Measurements from ENCODE around the gene SUPT5H. TPM values are rescaled to one million over a fixed set of nuclear protein-coding genes. Genes with fewer than 3 reads are reported as not detected.

The SUPT5H gene
- 48.5 and 84.3 TPM in 2 replicates for total RNA-seq (ENCODE audit: low replicate concordance)

DNA sequence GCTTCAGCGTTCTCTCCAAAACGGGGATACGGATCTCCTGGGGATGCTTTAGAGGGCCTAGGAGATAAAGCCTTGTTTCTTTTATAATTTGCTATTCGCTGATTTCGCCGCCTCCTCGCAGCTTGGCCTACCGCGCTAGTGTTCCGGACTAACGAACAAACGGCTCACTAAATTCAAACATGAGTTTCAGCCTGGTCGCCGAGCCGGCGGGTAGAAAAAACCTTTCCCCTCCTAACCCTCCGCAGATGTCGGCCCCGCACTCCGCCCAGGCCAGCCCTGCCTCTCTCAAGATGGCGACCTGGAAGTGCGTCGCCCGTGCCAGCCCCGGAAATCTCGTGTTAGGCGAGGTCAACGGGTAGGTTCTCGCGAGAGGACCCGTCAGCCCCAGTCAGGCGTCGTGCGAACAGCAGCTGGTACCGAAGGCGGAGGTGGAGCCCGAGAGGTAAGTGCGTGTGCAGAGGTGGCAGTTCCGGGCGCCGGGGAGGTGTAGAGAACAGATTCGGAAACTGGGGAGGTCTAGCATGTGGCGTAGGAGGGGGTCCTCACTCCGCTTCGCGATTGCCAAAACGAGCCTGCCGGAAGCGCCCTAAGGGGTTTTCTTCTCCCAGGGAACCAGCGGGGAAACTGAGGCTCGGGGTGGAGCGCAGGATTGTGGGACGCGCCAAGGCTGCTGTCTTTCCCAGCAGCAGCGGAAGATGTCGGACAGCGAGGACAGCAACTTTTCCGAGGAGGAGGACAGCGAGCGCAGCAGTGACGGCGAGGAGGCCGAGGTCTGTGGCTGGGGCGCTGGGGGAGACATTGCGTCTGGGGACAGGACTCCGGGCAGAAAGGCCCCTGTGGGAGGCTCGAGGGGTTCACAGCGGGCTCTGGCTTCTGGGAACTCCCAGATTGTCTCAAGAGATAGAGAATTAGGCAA, at the start of gene SUPT5H:
SUPT5H (plus strand) TSS at position 387 of the 916 bp plus-strand sequence; CDS start at position 696, 309 bp downstream.
- H3K9ac ChIP-seq, result peak within 1 kb of the TSS; percentile 92
- Mint-ChIP-seq H3K9me3 (no peaks in the 10 kb centered on the region), H3K36me3 (peaks cover 11% of the 10 kb centered on the region), H3K4me1 (peaks cover 22% of the 10 kb centered on the region), H3K27ac (peak within 1 kb of the TSS; percentile 98), H3K4me3 (peak within 1 kb of the TSS; percentile 100), H3K27me3 (ENCODE audit: insufficient read depth, low read depth) (peaks cover 3% of the 10 kb centered on the region)
- DNase-seq (ENCODE audit: low spot score), result peak; percentile 99
- peak within 1 kb of the TSS; percentile 89 for H3K4me2 ChIP-seq
- peaks cover 62% of the 10 kb centered on the region for H3K79me2 ChIP-seq (ENCODE audit: low read depth)
- H3K27me3 ChIP-seq, result no peaks in the 10 kb centered on the region
- TF ChIP-seq CTCF (IDR thresholded peaks at IDR 0.05) (no peak), EZH2 (IDR thresholded peaks at IDR 0.05) (peak; percentile 34)
- H3F3A ChIP-seq (ENCODE audit: low read depth), result peaks cover 19% of the 10 kb centered on the region
- no peaks in the 10 kb centered on the region for H3K9me3 ChIP-seq (ENCODE audit: low read depth)
- peaks cover 5% of the 10 kb centered on the region for H3K4me1 ChIP-seq
- peak within 1 kb of the TSS; percentile 85 for H3K4me3 ChIP-seq
- peak within 1 kb of the TSS; percentile 72 for H3K27ac ChIP-seq
- H2AFZ ChIP-seq (replicated peaks), result peak within 1 kb of the TSS; percentile 0
- H3K36me3 ChIP-seq, result no peaks in the 10 kb centered on the region
- peaks cover 17% of the 10 kb centered on the region for H4K20me1 ChIP-seq (ENCODE audit: low read depth)

- no peak overlapping the region for H2AFZ ChIP-seq (replicated peaks)
- no peaks in the 10 kb centered on the region for H3K36me3 ChIP-seq
- Mint-ChIP-seq H3K27me3 (ENCODE audit: insufficient read depth, low read depth) (peaks cover 6% of the 10 kb centered on the region), H3K4me1 (peaks cover 21% of the 10 kb centered on the region), H3K4me3 (no peak overlapping the region), H3K36me3 (peaks cover 15% of the 10 kb centered on the region), H3K27ac (peak overlapping the region; percentile 53), H3K9me3 (no peaks in the 10 kb centered on the region)
- TF ChIP-seq EZH2 (IDR thresholded peaks at IDR 0.05) (no peak), CTCF (IDR thresholded peaks at IDR 0.05) (peak; percentile 87)
- H3K9ac ChIP-seq, result no peak overlapping the region
- no peak overlapping the region for H3K4me3 ChIP-seq
- H3K79me2 ChIP-seq (ENCODE audit: low read depth), result peaks cover 8% of the 10 kb centered on the region
- no peaks in the 10 kb centered on the region for H3K9me3 ChIP-seq (ENCODE audit: low read depth)
- H3K4me1 ChIP-seq, result peaks cover 4% of the 10 kb centered on the region
- peaks cover 38% of the 10 kb centered on the region for H3F3A ChIP-seq (ENCODE audit: low read depth)
- no peak overlapping the region for H3K27ac ChIP-seq
- peak; percentile 89 for DNase-seq (ENCODE audit: low spot score)
- no peak overlapping the region for H3K4me2 ChIP-seq
- no peaks in the 10 kb centered on the region for H3K27me3 ChIP-seq
- H4K20me1 ChIP-seq (ENCODE audit: low read depth), result peaks cover 10% of the 10 kb centered on the region
Measured at GRCh38 chr19:39397360-39398296, 47.8 kb upstream of the SUPT5H start.

DNA sequence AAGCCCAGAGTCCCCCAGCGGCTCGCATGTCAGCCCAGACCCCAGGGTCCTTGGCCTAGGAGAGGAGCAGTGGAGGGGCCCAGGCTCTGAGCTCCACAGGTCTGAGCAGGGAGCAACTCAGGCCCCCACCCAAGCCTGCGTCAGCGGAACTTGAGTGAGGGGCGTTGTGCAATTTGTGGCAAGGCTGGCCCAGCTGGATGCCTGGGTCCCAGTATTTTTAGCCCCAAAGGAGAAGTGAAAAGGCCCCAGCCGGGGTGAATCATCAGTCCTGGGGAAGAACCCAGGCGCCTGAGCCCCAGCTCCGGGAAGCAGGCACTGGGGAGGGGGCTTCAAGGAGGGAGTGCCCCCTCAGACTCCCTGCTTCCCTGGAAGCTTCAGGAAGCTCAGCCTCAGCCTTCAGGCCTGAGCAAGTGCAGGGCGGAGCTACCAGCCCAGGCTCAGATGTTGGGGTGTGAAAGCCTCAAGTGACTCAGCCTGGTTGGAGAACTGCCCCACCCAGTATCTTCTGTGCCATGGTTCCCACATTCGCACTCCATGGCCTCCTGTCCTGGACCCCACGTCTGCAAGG, 47.0 kb upstream of the SUPT5H start:
- Histone ChIP-seq H3K79me2 (ENCODE audit: low read depth) (peaks cover 2% of the 10 kb centered on the region), H3K4me3 (no peak overlapping the region), H4K20me1 (ENCODE audit: low read depth) (peaks cover 9% of the 10 kb centered on the region), H3K9me3 (ENCODE audit: low read depth) (no peaks in the 10 kb centered on the region), H3K27me3 (no peaks in the 10 kb centered on the region), H3K36me3 (no peaks in the 10 kb centered on the region), H3K9ac (no peak overlapping the region), H3K4me1 (peaks cover 4% of the 10 kb centered on the region), H2AFZ (replicated peaks) (no peak overlapping the region), H3F3A (ENCODE audit: low read depth) (peaks cover 45% of the 10 kb centered on the region), H3K4me2 (no peak overlapping the region), H3K27ac (no peak overlapping the region)
- TF ChIP-seq EZH2 (IDR thresholded peaks at IDR 0.05) (no peak), EZH2phosphoT487 (IDR thresholded peaks at IDR 0.05) (no peak), CTCF (IDR thresholded peaks at IDR 0.05) (no peak)
- H3K27ac Mint-ChIP-seq, result peak overlapping the region; percentile 53
- H3K9me3 Mint-ChIP-seq, result no peaks in the 10 kb centered on the region
- H3K27me3 Mint-ChIP-seq (ENCODE audit: insufficient read depth, low read depth), result peaks cover 6% of the 10 kb centered on the region
- H3K4me3 Mint-ChIP-seq, result no peak overlapping the region
- H3K4me1 Mint-ChIP-seq, result peaks cover 24% of the 10 kb centered on the region
- peaks cover 13% of the 10 kb centered on the region for H3K36me3 Mint-ChIP-seq
- no peak for DNase-seq (ENCODE audit: low spot score)

Measured in neural progenitor cell (in vitro differentiated cells).